ENCODE measurements around the gene FER. TPM values are rescaled to one million over a fixed set of nuclear protein-coding genes. Genes with fewer than 3 reads are reported as not detected.
"Not testable (repeated sequence)": the region's sequence is repeated elsewhere in the genome, so short reads cannot be mapped to it uniquely, and the experiment has no call there.

The FER gene
- total RNA-seq, 4 donors from 2014 or later: 13.4 to 30.0 (median 19.6) TPM

DNA sequence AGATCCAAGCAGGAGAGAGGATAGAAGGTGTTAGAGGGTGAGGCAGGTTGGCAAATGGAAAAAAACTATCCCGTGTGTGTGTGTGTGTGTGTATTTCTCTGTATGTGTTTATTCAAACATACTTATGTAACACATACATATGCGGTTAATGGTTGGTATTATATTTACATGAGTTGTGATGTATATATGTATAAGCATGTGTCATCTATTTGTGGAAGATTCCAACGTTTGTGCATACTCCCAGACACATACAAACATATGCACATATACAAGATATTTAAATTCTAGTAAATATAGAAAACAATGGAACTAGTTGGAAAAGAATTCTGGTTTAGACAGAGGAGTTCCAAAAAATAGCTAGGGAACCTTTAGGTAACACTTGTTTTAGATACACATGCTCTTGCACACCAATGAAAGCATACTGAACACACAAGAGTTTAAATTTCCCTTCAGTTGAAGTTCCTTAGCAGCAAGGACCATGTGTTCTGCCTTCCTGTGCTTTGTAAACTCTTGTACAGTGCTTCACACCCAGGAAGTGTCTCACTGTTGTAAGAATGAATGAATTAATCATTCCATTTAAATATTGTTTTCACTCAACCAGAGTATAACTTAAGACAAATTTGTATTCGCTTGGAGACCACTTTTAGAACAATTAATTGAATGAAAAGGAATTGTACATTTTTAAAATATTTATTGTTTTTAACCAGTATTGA lies 257.8 kb downstream of the FER start:
- Histone ChIP-seq H3K9me3 (no peaks in the 10 kb centered on the region), H3K4me1 (no peaks in the 10 kb centered on the region), H3K27me3 (no peaks in the 10 kb centered on the region), H3K36me3 (no peaks in the 10 kb centered on the region), H3K27ac (no peak overlapping the region), H3K4me3 (no peak overlapping the region)
- DNase-seq: no peak
- WGBS, 2 donors: 81 to 86% methylated on average over 4 of the region's 4 CpGs
- intact Hi-C loops (cut with DNase I): no loop called here
- no peak for TF ChIP-seq POLR2A (IDR thresholded peaks at IDR 0.05)
- TF ChIP-seq, protein P1, sequence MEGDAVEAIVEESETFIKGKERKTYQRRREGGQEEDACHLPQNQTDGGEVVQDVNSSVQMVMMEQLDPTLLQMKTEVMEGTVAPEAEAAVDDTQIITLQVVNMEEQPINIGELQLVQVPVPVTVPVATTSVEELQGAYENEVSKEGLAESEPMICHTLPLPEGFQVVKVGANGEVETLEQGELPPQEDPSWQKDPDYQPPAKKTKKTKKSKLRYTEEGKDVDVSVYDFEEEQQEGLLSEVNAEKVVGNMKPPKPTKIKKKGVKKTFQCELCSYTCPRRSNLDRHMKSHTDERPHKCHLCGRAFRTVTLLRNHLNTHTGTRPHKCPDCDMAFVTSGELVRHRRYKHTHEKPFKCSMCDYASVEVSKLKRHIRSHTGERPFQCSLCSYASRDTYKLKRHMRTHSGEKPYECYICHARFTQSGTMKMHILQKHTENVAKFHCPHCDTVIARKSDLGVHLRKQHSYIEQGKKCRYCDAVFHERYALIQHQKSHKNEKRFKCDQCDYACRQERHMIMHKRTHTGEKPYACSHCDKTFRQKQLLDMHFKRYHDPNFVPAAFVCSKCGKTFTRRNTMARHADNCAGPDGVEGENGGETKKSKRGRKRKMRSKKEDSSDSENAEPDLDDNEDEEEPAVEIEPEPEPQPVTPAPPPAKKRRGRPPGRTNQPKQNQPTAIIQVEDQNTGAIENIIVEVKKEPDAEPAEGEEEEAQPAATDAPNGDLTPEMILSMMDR (IDR thresholded peaks at IDR 0.05): no peak

DNA sequence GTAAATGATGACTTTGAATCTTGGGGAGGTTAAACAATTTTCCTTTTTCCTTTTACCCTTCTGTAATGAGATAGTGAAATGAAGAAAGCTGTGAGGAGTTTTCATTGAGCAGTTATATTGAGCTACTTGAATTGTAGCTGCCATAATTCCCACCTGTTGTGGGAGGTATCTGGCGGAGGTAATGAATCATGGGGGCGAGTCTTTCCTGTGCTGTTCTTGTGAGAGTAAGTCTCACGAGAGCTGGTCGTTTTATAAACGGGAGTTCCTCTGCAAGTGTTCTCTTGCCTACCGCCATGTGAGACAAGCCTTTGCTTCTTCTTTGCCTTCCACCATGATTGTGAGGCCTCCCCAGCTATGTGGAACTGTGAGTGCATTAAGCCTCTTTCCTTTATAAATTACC lies 258.4 kb downstream of the FER start:
- no peak for DNase-seq
- H3K27ac ChIP-seq: no peak overlapping the region
- H3K4me3 ChIP-seq: no peak overlapping the region
- intact Hi-C loops (cut with DNase I): no loop called here
- no peaks in the 10 kb centered on the region for H3K36me3 ChIP-seq
- no peaks in the 10 kb centered on the region for H3K9me3 ChIP-seq
- TF ChIP-seq POLR2A (IDR thresholded peaks at IDR 0.05): no peak
- TF ChIP-seq, protein P1 (IDR thresholded peaks at IDR 0.05): no peak
- no peaks in the 10 kb centered on the region for H3K27me3 ChIP-seq
- 80 to 93% methylated on average over 6 of the region's 6 CpGs for WGBS, 2 donors
- H3K4me1 ChIP-seq: no peaks in the 10 kb centered on the region

DNA sequence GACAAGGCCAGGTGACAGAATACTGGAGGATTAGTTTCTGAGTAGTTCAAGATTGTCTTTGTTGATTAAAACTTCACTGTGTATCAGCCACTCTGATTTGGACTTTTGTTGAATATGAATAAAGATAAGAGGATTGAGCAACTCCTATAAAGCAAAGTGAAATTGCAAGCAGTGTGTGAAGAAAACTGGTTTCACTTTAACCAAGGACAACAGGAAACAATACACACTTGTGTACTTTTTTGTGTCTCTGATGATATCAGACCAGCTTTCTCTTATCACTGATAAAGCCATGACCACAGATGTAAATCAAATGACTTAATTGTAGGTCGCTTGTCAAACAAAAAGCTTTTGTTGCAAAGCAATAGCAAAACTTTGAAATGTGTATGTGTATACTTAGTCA lies 268.6 kb downstream of the FER start:
- Histone ChIP-seq H3K9me3 (no peaks in the 10 kb centered on the region), H3K27me3 (no peaks in the 10 kb centered on the region), H3K36me3 (no peaks in the 10 kb centered on the region), H3K4me1 (peaks cover 0 to 19% (median 0%) of the 10 kb centered on the region in 3 donors), H3K4me3 (no peak overlapping the region), H3K27ac (no peak overlapping the region)
- no peak for DNase-seq
- 83 to 85% methylated on average over 1 of the region's 1 CpG for WGBS, 2 donors
- intact Hi-C loops (cut with DNase I): no loop called here
- TF ChIP-seq POLR2A (IDR thresholded peaks at IDR 0.05): no peak
- TF ChIP-seq, protein P1 (IDR thresholded peaks at IDR 0.05): no peak

DNA sequence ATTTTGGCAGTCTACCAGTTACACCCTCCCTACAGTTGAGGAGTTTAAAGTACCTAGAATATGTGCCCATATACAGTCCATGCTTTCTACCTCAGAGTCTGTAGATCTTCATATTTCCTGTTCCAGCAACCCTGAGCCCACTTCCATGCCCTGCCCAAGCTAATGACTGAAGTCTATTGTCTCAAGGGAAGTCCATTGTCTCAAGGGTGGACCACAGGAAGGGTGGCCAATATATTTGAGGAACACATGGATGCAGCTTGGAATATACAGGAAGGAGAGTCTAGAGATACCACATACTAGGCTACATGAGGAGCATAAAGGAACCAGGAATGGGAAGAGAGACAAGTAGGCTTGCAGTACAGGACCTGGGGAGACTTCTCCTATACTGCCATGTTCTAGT lies 274.4 kb downstream of the FER start:
- peaks cover 0 to 4% (median 0%) of the 10 kb centered on the region in 3 donors for H3K9me3 ChIP-seq
- no peaks in the 10 kb centered on the region for H3K27me3 ChIP-seq
- peaks cover 0 to 10% (median 0%) of the 10 kb centered on the region in 3 donors for H3K36me3 ChIP-seq
- H3K4me1 ChIP-seq: no peaks in the 10 kb centered on the region
- no peak for TF ChIP-seq POLR2A (IDR thresholded peaks at IDR 0.05)
- TF ChIP-seq, protein P1 (IDR thresholded peaks at IDR 0.05): no peak
- H3K4me3 ChIP-seq: no peak overlapping the region
- no peak overlapping the region for H3K27ac ChIP-seq
- intact Hi-C loops (cut with DNase I): no loop called here
- no peak for DNase-seq

DNA sequence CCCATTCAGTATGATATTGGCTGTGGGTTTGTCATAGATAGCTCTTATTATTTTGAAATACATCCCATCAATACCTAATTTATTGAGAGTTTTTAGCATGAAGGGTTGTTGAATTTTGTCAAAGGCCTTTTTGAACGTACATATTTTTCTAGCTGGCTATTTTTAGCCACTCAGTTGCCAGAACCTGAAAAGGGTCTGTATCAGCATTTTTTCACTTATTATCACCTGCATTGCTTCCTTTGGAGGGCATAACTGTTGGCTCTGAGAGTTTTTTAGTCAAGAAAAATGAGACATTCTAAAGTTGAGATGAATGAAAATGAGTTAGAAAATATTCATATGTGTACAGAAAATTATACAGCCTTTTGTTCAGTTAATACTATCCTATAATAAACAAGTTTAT lies 278.0 kb downstream of the FER start:
- H3K4me3 ChIP-seq; intact Hi-C loops (cut with DNase I); H3K4me1 ChIP-seq; H3K27me3 ChIP-seq; H3K9me3 ChIP-seq; DNase-seq; H3K36me3 ChIP-seq; H3K27ac ChIP-seq: not testable (repeated sequence)
- 0 to 28% methylated on average over 1 of the region's 1 CpG for WGBS, 2 donors
